ENCODE results near the gene FGD5.

FGD5 gene

DNA sequence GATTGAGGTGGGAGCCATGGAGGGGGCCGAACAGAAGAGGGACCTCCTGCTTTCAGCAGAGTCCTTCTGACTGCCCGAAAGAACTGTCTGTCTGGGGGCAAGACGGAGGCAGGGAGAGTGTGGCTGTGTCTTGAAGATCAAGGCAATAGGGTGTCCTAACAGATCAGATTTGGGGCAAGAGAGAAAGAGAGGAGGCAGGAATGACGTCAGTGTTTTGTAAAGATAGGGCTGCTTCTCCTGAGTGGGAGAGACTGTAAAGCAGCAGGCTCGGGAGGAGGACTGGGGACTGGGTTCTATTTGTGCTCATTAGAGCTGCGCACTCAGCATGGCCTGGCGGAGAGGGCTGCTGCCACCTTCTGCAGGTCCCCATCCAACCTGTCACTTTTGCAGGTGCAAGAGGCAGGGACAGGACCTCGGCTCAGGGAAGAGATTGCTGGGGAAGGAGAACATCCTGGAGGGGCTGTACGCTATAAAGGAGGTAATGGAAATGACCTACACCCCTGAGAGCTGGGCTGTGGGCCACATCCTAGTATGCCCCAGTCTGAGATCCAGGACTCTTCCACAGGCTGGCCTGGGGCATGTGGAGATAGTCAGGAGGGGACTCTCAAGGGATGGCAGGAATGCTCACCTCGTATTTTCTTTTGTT, 29.0 kb upstream of the FGD5 start:
- no peak for DNase-seq

DNA sequence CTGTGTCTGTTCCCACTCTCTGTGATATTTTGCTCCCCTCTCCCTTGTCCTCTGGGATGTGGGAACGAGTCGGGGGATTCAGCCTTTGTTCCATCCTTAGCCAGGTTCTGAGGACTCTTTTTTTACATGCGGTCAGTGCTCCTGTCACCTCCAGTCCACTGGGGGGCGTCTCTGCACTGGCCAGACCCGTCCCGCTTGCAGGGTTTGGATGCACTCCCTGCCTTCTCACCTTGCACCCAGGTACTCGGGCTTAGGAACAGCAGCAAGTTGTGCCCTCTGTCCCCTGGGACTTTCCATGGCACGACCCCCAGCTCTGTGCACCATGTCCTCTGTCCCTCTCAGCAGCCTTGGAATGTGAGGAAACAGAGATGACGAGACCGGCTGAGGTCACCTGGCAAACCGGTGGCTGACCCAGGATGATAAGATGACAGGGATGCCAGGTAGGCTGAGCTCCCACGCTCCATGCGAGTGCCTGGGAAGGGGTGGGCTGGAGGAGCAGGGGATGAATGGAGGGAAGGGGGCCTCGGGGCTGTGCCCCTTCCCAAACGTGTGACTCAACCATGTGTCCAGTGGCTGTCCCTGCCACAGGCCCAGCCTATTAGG, 27.3 kb upstream of the FGD5 start:
- no peak for DNase-seq

DNA sequence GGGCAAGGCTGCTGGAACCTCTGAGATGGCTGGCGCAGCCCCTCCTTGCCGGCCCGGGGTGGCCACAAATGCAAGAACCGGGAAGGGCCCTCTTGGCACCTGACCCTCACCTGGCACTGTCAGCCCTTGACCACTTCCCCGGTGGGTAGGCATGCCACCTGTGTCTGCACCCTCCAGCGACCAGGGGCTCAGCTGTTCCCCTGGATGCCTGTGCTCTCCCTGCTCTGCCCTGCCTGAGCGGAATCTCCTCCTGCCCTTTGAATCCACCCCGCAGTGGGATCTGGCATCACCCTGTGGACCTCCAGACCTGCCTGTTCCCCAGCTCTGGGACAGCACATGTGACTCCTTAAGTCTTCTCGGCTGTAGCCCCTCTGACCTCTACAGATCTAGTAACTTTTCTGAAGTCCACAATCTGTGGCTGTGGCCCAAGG, 26.1 kb upstream of the FGD5 start:
- no peak for DNase-seq

DNA sequence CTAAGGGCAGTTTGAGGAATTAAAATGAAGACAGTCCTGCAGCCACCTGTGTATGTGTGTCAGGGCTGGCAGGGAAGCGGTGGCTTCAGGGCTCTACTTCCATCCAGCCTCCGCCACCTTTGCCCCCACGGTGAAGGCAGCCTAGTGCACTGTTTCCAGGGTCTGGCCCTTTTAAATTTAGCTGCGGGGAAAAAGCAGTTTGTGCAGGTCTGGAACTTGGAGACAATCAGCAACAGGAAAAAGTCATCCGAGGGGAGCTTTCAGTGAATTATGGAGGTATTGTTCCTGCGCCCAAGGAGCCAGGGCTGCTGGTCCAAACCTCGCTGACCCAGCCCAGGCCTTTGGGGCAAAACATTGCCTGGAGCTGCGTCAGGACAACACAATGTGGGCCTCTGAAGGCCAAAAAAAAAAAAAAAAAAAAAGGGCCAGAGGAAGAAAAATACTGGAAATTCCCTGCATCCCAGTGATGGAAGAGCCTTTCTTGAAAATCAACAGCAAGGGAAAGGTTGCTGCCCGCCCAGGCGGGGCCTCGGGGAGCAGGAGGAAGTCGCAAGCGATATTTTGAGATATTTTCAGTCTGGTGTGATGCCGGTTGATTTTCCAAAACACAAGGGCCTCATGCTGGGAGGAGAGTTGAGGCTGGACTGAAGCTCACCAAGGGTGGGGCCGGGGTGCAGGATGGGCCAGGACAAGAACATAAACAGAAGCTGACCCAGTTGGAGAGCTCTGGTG, 25.5 kb upstream of the FGD5 start:
- no peak for DNase-seq

DNA sequence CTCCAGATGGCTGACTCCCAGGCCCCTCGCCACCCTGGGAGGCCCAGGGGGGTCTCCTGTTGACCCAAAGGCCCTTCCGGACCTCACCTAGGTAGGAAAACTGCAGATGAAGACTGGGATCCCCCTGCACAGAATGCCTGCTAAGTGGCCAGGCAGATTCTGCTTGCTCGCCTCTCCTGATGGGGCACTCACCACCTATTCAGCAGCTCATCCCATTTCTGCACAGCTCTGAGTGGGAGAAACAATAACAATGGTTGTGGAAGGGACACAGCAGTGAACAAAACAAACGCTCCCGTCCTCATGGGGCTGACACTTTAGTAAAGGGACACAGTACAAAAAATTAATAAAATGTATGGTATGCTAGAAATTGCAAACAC, 24.9 kb upstream of the FGD5 start:
- DNase-seq: no peak

DNA sequence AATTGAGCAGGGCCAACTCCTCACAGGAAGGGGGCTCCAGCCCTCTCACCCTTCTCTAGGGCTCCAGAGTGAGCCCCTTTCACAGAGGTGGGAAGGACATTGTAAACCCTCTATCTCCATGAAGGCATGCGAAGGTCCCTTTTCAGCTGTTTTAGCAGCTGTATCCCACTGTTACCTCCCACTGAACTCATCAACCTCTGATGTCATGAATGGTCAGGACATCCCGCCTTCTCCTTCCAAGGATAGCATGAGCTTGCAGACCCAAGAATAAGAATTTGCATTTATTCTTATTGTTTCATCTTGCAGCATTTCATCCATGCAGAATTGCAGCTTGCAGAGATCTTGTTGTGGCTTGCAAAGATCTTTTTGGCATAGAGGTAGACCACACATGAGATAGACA, 24.3 kb upstream of the FGD5 start:
- DNase-seq: no peak

DNA sequence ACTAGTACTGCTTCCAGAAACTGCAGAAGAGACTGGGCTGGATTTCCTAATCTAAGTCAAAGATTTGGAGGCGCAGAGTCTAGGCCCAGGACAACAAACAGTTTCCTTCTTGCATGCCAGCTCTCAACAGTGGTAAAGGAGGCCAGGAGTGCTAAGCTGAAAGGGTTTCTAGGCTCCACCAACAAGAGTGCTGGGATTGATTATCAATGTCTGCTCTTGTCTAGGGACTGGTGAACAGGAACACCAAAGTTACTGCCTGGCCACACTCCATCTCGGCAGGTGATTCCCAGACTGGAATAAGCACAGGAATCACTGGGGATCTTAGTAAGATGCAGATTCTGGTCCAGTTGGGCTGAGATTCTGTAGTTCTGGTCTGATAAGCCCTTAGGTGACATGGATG, 22.8 kb upstream of the FGD5 start:
- no peak for DNase-seq

DNA sequence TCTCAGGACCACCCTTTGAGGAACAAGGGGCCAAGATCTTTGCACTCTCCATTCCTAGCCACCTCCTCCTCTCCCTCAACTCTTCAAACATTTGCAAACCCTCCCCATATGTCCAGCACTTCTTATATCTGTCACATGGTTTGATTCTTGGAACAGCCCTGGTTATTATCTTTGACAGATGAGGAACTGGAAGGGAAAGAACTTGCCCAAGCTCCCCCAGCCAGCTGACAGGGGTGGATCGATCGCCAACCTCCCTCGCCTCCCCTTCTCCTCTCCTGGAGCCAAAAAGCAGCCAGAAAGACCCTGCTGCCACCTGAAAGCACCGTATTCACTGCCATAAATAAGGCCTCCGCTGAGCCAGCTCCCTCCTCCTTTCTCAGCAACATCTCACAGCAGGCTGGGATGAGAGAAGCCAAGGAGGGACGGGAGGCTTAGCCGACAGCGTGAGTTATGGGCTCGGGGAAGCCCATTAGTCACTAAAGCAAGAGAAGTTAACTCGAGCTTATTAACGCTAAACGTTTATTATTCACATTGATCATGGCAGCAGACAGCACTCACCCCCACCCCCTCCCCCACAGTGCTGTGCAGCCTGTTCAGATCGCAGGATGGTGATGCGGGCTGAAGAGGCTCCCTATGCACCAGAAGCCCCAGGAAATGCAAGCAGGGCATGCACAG, 22.2 kb upstream of the FGD5 start:
- DNase-seq: no peak

DNA sequence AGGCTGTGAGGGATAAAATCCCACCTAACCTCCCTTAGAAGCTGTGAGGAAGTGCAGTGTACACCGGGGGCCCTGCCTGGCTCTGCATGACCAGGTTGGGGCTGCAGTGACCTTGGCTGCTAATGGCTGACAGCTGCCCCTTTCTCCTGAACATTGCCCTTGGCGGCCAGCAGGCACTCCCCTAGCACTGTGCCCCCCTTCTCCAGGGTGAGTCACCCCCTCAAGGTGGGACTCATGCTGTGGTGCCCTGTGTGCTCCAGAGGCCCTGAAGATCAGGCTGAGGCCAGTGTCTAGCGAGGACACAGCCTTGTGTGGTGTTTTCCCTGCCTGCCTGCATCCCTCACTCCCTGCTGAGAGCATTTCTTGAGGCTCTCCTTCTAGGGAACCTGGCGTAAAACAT, 21.0 kb upstream of the FGD5 start:
- no peak for DNase-seq

DNA sequence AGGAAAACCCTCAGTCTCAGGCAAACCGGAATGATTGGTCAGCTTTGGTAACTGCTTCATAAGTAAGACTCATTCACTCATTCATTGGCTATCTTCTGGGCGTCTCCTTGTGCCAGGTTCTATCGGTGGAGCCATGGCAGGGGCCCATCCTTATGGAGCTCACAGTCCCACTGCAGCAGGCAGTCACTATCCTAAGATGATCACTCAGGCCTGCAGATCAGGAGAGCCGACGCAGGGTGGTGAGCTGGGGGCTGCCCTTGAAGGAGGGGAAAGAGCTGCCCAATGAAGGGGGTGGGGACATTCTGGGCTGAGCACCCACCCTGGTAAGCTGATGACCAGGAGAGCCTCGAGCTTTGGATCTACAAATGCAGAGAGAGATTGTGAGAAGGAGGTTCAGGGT, 20.5 kb upstream of the FGD5 start:
- no peak for DNase-seq

DNA sequence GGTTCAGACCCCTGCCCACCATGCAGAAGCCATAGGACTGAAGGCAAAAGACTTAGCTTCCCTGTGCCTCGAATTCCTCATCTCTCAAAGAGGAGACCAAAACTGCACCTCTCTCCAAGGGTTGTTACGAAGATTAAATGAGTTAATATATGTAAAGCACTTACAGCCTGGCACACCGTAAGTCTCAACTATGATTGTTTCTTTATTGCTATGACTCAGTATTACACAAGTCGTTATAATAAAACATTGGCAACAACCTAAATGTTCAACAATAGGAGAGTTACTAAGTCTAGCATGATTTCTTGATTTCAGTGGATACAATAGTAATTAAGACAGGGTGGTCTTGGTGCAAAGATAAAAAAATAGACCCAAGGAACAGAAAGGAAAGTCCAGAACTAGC, 19.6 kb upstream of the FGD5 start:
- no peak for DNase-seq

DNA sequence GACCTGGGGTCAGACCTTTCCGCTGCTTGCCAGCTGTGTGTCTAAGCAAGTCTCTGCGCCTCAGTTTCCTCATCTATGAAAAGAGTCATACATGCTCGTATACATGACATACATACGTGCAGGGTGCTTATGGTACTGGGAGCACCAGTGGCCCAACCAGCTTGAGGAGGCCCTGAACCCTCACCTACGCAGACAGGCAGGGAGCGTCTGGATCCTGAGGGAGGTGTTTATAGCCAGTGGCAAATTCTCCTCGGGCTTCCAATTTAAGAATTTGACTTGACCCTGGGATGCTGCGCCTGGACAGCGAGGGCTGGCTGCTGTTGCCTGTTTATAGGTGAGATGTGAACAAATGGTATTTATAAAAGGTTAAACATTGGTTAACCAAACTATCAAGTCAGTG, 17.7 kb upstream of the FGD5 start:
- DNase-seq: no peak

DNA sequence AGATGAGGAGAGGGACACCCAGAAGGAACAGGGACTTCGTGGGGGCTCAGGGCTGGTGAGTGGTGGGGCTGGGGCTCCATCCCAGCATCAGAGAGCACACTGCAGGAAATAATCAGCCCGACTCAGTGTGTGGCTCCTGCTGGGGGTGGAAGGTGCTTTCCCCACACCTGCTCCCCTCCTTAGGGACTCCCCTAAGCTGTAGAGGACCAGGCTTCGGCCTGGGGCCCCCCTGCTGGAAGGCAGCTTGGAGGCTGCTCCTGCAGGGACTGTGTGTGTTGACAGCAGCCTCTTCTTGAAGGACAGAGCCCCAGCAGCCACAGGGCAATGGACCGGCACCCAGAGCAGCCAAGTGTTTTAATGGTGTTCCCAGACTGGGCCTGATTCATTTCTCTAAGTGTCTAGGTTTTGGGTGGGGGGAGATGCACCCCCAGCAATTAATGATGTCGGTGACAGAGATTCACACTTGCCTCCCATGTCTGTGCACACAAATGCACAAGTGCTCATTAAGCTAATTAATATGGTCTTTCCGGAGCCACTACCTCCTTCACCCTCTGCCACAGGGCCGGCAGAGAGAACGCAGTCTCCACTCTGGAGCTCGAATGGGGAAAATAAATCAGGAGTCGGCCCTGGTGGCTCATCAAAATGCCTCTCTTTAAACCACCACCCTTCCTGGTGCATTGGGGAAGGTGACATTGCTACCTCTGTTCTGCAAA, 16.9 kb upstream of the FGD5 start:
- DNase-seq: no peak

DNA sequence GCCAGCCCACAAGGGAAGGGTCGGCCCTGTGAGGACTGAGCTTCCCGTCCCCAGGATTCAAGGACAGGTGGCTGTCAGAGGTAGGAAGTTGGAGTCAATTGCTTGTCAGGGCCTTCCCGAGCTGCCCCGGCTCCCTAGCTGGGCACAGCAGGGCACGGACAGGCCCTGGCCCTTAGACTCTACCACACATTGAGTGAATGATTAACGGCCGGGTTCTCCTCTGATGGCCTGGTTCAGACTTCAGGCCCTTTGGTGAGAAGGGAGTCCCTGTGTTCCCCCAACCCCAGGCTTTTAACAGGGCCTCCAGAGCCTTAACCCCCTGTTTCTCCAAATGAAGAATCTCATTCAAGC, 16.4 kb upstream of the FGD5 start:
- no peak for DNase-seq

DNA sequence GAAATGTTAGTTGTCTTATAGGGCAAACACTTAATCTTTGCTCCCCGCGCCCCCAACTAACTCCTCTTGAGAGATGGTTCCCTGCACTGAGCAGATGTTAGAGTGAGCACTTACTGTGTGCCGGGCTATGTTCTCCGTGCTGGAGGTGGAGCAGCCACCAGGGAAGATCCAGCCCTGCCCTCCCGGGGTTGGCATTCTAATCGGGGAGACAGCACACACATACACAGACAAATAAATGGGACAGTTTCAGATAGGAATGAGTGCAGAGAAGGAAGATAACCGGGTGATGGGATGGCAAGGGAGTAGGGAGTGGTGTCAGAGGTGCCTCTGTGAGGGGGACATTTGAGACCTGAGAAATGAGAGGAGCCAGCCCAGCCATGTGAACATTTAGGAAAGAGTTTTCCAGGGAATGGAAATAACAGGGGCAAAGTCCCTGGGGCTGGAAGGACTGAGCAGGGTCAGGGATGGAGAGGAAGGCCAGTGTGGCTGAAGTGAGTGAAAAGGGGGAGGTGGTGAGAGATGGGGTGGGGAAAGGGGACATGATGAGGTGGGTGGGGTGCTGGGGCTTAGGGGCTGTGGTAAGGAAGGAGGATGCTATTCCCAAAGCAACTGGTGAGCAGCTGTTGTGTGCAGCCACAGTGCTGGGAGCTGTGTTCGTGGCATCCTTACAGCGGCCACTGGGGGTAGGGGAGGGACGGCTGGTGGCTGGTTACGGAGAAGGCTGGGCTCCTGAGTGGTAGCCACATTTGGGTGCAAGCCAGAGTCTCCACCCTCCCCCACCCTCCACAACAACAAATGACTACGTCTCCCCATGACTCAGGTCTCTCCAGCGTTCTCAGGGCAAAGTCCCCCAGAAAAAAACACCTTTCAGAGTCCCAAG, 15.4 kb upstream of the FGD5 start:
- DNase-seq: no peak

DNA sequence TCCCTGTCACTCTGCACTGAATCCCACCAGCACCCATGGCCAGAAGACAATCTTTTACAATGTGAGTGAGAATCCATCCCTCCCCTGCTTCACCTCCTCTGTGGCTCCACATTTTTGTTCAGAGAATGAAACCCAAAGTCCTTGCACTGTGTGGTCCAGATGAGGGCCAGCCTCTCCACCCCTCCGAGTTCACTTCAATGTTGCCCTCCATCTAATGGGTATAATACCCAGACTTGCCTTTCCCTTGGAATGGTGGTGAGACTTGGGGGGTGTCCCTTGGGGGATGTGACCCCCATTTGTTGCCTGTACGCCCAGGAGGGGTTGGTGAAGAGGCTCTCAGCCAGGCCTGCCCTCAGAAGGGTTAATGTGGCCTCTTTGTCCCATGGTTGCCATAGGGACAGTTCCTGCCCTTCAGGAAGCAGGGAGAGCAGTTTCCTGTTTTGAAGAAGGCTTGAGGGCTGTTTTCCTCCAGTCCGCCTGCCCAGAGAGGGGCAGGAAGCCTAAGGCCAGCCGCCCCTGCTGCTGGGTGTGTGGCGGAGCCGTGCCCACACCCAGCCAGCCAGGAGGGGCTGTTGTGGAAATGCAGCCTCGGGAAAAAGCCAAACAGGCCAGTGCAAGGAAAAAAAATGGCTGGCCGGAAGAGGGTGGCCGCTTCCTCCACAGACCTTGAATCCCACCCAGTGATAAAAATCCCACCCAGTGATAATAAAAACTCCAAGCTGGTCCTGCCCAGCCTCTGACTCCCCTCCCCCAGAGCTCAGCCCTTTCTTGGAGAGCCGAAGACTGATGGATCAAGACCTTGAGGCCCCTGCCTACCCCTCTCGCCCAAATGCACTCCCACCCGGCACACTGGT, 14.6 kb upstream of the FGD5 start:
- no peak for DNase-seq

DNA sequence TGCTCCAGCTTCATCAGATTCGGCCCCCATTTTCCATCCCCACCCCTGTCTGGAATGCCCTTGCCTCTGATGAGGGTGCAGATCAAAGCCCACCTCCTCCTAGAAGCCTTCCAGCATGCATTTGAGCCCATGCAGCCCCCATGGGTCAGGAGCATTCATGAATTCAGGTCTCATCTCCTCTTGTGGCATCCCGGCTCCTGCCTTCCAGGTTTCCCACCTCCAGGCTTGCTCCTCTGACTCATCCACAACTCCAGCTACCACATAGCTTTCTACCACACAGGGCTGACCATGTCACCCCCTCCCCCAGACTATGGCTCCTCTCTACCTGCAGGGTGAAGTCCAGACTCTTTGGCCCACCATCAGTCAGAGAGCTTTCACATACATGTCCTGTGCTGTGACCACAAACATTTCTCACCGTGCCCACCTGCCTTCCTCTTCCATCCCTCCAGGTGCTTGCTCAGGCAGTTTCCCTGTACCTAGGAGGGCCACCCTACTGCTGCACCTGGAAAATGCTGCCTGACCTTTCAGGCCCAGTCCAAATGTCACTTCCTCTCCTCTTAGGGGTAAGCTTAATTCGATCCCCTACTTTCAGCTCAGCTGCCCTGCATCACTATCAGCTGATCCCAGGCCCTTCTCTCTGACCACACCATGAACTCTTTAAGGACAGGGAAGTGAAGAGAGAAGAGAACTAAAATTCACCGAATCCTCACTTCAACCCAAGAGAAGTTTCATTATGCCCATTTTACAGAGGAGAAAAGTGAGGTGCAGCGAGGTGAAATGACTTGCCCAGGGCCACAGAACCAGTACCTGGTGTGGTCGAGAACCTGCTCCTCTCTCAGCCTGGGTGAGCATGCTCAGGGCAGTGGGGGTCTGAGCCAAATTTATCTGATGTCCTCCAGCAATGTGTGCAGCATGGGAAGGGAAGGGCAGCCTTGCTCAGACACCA, 13.7 kb upstream of the FGD5 start:
- no peak for DNase-seq

DNA sequence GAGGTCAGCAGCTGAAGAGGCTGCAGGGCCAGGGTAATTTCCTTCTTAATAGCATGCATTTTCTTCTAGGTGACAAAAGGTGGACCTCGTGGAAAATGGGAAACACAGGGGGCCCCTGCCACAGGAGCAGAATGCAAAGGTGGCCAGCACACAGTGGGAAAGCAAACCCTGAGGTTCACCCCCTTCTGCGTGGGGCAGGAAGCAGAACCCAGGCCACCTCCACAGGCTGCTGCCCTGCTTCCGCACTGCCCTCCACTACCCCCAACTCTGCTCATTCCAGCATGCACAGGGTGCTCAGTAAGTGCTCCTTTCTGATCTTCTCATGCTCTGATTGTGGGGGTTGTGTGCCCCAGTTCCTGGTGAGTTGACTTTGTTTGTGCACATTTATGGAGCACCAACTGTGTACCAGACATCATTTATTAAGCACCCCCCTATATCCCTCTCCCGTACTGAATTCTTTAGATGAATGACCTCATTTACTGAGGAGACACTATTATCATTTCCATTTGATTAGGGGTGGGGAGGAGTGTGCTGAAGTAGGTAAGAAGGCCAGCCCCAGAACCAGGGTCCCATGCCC, 12.7 kb upstream of the FGD5 start:
- no peak for DNase-seq

DNA sequence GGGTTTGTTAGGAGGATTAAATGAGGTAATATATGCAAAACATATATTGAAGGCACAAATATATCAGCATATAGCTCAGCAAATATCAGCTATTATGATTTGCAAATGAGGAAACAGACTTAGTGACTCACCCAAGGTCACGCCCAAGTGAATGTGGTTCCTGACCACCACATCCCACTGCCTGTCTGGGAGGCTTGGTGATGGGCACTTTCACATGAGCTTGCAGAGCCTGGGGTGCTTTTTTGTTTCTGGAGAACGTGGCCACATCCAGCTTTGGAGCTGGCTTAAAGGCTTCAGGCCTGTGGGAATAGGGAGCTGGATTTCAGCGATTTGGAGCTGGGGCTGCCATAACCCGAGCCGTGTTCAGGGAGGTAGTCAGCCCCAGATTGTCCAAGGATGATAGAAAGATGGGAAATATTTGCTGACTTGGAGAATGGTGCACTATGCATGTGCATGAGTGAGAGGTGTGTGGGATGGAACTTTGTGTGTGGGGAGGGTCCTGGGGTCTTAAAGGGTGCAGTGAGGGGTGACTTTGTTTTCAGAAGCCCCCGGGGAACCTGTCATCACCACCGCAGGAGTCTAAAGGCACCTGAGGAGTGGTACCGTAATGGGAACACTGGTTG, 12.0 kb upstream of the FGD5 start:
- no peak for DNase-seq
